Measurements from ENCODE around the gene ZEB2. TPM values are rescaled to one million over a fixed set of nuclear protein-coding genes. Genes with fewer than 3 reads are reported as not detected.

The ZEB2 gene
- total RNA-seq, 4 donors from 2014 or later = 21.7 to 52.1 (median 37.9) TPM

- Histone ChIP-seq H3K36me3 (no peaks in the 10 kb centered on the region), H3K4me1 (no peaks in the 10 kb centered on the region), H3K27ac (no peak overlapping the region), H3K4me3 (replicated peaks in 1 of 3) (no peak overlapping the region), H3K9me3 (no peaks in the 10 kb centered on the region), H3K27me3 (no peaks in the 10 kb centered on the region)
- 78 to 87% methylated on average over 6 of the region's 6 CpGs for WGBS, 2 donors
- intact Hi-C loops (cut with DNase I) = no loop called here
- TF ChIP-seq, protein P1, sequence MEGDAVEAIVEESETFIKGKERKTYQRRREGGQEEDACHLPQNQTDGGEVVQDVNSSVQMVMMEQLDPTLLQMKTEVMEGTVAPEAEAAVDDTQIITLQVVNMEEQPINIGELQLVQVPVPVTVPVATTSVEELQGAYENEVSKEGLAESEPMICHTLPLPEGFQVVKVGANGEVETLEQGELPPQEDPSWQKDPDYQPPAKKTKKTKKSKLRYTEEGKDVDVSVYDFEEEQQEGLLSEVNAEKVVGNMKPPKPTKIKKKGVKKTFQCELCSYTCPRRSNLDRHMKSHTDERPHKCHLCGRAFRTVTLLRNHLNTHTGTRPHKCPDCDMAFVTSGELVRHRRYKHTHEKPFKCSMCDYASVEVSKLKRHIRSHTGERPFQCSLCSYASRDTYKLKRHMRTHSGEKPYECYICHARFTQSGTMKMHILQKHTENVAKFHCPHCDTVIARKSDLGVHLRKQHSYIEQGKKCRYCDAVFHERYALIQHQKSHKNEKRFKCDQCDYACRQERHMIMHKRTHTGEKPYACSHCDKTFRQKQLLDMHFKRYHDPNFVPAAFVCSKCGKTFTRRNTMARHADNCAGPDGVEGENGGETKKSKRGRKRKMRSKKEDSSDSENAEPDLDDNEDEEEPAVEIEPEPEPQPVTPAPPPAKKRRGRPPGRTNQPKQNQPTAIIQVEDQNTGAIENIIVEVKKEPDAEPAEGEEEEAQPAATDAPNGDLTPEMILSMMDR (IDR thresholded peaks at IDR 0.05) = no peak
- TF ChIP-seq POLR2A (IDR thresholded peaks at IDR 0.05) = no peak
- no peak for DNase-seq
Measured at GRCh38 chr2:144462266-144462665, 57.7 kb downstream of the ZEB2 start.

- Histone ChIP-seq H3K4me1 (no peaks in the 10 kb centered on the region), H3K4me3 (replicated peaks in 1 of 3) (no peak overlapping the region), H3K36me3 (no peaks in the 10 kb centered on the region), H3K27me3 (no peaks in the 10 kb centered on the region), H3K9me3 (no peaks in the 10 kb centered on the region), H3K27ac (no peak overlapping the region)
- WGBS, 2 donors = 78 to 79% methylated on average over 9 of the region's 9 CpGs
- no peak for TF ChIP-seq POLR2A (IDR thresholded peaks at IDR 0.05)
- TF ChIP-seq, protein P1 (IDR thresholded peaks at IDR 0.05) = no peak
- no peak for DNase-seq
- intact Hi-C loops (cut with DNase I) = no loop called here
Measured at GRCh38 chr2:144461308-144461766, 58.6 kb downstream of the ZEB2 start.

DNA sequence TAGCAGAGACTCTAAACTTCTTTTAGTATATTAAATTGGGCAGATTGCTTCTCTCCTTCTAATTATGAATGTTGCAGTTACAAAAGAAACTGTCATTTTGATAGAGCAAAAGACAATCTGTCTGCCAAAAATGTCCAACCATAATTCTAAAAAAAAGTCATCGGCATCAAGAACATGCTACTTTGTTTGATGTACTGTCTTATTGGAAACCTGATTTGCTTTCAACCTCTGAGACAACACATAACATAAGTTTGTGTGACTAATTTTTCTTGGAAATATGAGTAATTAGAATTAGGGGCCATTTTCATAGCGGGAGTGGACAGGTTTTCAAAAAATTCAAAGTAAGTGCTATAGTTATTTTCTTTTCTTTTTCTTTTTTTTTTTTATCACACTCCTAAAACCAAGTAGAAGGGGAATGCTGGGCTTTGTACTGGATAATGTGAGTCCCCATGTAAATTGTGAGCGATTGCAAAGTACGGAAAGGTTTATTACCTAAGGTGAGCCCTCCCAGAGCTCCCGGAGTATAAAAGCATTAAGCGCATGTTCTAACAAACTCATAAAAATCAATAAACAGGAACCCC is 59.1 kb downstream of the ZEB2 start:
- Histone ChIP-seq H3K27me3 (no peaks in the 10 kb centered on the region), H3K9me3 (no peaks in the 10 kb centered on the region), H3K36me3 (no peaks in the 10 kb centered on the region), H3K27ac (no peak overlapping the region), H3K4me1 (no peaks in the 10 kb centered on the region), H3K4me3 (replicated peaks in 1 of 3) (no peak overlapping the region)
- intact Hi-C loops (cut with DNase I) = no loop called here
- 93% methylated on average over 6 of the region's 6 CpGs for WGBS, 2 donors
- no peak for DNase-seq
- TF ChIP-seq POLR2A (IDR thresholded peaks at IDR 0.05) = no peak
- TF ChIP-seq, protein P1 (IDR thresholded peaks at IDR 0.05) = no peak

DNA sequence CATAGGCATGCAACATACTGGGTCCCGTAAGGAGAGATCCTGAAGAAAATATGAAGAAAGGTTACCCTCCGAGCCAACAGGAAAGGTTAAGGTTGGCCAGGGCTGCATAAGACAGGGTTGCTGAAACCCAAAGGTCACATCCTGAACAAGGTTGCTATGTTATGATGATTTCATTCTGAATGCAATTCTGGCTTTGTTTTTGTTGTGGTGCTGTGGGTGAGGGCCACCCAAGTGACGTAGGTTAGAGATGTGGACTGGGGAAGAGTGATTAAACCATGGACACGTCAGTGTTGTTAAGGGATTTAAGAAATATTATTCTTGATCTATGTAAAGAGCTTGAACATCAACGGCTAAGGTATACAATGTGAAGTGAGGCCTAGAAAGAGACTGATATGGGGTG is 60.0 kb downstream of the ZEB2 start:
- no peaks in the 10 kb centered on the region for H3K36me3 ChIP-seq
- no peak for DNase-seq
- H3K4me3 ChIP-seq (replicated peaks in 1 of 3) = no peak overlapping the region
- TF ChIP-seq, protein P1 (IDR thresholded peaks at IDR 0.05) = no peak
- TF ChIP-seq POLR2A (IDR thresholded peaks at IDR 0.05) = no peak
- no peaks in the 10 kb centered on the region for H3K4me1 ChIP-seq
- H3K27me3 ChIP-seq = no peaks in the 10 kb centered on the region
- WGBS, 2 donors = 73 to 85% methylated on average over 5 of the region's 5 CpGs
- no peak overlapping the region for H3K27ac ChIP-seq
- intact Hi-C loops (cut with DNase I) = no loop called here
- H3K9me3 ChIP-seq = no peaks in the 10 kb centered on the region

DNA sequence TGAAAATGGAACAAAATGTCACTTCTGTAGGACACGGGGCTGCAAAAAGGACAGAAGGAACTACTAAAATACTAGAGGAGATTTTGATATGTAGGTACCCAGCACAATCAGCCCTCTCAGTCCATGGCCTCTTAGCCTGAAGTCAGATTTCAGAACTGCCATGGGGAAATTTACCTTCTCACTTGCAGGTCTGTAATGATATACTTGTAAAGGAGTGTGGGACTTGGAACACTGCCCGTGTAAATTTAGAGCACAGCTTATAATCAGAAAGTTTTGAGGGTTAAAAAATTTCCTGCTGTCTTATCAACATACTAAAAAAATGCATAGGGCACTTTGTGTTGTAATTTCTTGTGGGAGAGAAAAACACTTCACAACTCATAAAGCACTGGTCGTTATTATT is 60.6 kb downstream of the ZEB2 start:
- DNase-seq = no peak
- Histone ChIP-seq H3K27ac (no peak overlapping the region), H3K9me3 (no peaks in the 10 kb centered on the region), H3K4me1 (no peaks in the 10 kb centered on the region), H3K36me3 (no peaks in the 10 kb centered on the region), H3K27me3 (no peaks in the 10 kb centered on the region), H3K4me3 (replicated peaks in 1 of 3) (no peak overlapping the region)
- 55 to 64% methylated on average over 3 of the region's 3 CpGs for WGBS, 2 donors
- intact Hi-C loops (cut with DNase I) = no loop called here
- TF ChIP-seq, protein P1 (IDR thresholded peaks at IDR 0.05) = no peak
- TF ChIP-seq POLR2A (IDR thresholded peaks at IDR 0.05) = no peak

Data from thyroid gland (tissue), 4 donors.